HEK293T (cell line): ENCODE results near the gene TEDDM1.

ENCODE experiments used
- BHLHE40 ChIP-seq: fragments of 450-650 bp; IDR thresholded peaks from 2 replicates; pipeline ENCODE4 v1.6.1; 2016; ENCODE audit warnings: mild to moderate bottlenecking, moderate library complexity, borderline replicate concordance
- CTBP1 ChIP-seq: fragments of 450-650 bp; IDR thresholded peaks from 2 replicates; pipeline ENCODE4 v1.6.1; 2016; ENCODE audit warnings: borderline replicate concordance
- FOXA1 ChIP-seq: fragments of 450-650 bp; IDR thresholded peaks from 2 replicates; pipeline ENCODE4 v1.6.1; 2016; ENCODE audit warnings: mild to moderate bottlenecking
- FOXK2 ChIP-seq: fragments of 450-650 bp; IDR thresholded peaks from 2 replicates; pipeline ENCODE4 v1.6.1; 2016; ENCODE audit warnings: mild to moderate bottlenecking
- FOXM1 ChIP-seq: fragments of 450-650 bp; IDR thresholded peaks from 2 replicates; pipeline ENCODE4 v1.6.1; 2017; ENCODE audit warnings: mild to moderate bottlenecking, borderline replicate concordance
- L3MBTL2 ChIP-seq: fragments of 450-650 bp; conservative IDR thresholded peaks from 2 replicates; pipeline ENCODE4 v1.6.1; 2016; ENCODE audit warnings: mild to moderate bottlenecking
- LEF1 ChIP-seq: fragments of 450-650 bp; IDR thresholded peaks from 2 replicates; pipeline ENCODE4 v1.6.1; 2017; ENCODE audit warnings: mild to moderate bottlenecking, borderline replicate concordance
- PKNOX1 ChIP-seq: fragments of 450-650 bp; IDR thresholded peaks from 2 replicates; pipeline ENCODE4 v1.6.1; 2016
- SP1 ChIP-seq: fragments of 450-650 bp; IDR thresholded peaks from 2 replicates; pipeline ENCODE4 v1.6.1; 2017
- SUZ12 ChIP-seq: fragments of 450-650 bp; IDR thresholded peaks from 2 replicates; pipeline ENCODE4 v1.6.1; 2016; ENCODE audit warnings: mild to moderate bottlenecking
- TARDBP ChIP-seq: fragments of 450-650 bp; IDR thresholded peaks from 2 replicates; pipeline ENCODE4 v1.6.1; 2016
- ZNF384 ChIP-seq: fragments of 450-650 bp; IDR thresholded peaks from 2 replicates; pipeline ENCODE4 v1.6.1; 2016

DNA sequence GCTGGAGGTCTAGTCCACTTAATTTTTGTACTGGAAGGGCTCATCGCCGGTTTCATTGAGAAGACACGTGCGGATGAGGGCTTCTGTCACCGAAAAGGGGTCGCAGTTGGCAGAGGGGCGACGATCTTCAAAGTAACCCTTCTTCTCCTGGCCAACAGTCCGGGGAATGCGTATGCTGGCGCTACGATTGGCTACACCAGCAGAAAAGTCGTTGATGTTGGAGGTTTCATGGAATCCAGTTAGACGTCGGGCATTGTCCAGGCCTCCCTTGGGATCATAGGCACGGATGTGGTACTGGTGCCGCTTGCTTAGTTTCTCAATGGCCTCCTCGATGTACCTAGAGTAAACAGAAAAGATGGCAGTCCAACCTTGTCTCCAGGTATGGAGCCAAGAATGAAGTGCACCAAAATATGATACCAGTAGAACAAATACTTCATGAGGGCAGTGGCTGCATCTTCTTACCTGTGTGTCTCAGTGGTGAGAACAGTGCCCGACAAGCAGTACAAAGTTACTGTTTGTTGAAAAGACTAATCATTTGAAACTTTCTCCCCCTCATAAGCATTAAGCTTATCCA, 16.0 kb downstream of the TEDDM1 start:
- TF ChIP-seq FOXK2 (no peak), LEF1 (no peak), FOXM1 (no peak), ZNF384 (no peak), TARDBP (no peak), SP1 (no peak), L3MBTL2 (no peak), CTBP1 (no peak), BHLHE40 (no peak), SUZ12 (no peak), PKNOX1 (no peak), FOXA1 (no peak)
